GM12891 (cell line): ENCODE data around the gene LRMDA.

Experiments used
- POLR2A ChIP-seq: IDR thresholded peaks from 2 replicates; pipeline ENCODE4 v1.6.1; 2011; ENCODE audit warnings: low read depth, low read length, control low read depth
- POLR2AphosphoS5 ChIP-seq: IDR thresholded peaks from 2 replicates; pipeline ENCODE4 v1.6.1; 2011; ENCODE audit warnings: low read depth, low read length, control low read depth

DNA sequence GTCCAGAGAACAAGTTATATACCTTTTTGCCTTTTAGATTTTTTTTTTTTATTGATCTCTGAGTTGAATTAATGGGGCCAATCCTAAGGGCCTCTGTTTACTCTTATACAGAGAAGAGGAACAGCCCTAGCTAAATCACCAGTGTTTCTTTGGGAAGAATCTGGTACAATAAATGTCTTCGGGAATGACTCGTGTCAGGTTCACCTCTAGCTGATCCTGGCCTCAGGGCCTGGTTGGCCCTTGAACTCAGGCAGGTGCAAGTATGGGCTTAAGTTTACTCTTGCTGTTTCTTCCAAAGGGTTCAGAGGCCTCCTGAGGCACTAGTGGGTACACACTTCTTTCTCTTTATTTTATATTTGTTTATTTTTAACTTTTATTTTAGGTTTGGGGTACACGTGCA, 71.0 kb downstream of the LRMDA start:
- TF ChIP-seq POLR2AphosphoS5 (no peak), POLR2A (no peak)
